GM21360 (cell line): ENCODE measurements around the gene TRIB2.

Experiments
- ATAC-seq: cut with Tn5 transposase; IDR thresholded peaks from one replicate; pipeline ENCODE4 v1.9.1; 2021; ENCODE audit warnings: mild to moderate bottlenecking, moderate library complexity; ENCODE audit not compliant: unreplicated experiment

Gene TRIB2

DNA sequence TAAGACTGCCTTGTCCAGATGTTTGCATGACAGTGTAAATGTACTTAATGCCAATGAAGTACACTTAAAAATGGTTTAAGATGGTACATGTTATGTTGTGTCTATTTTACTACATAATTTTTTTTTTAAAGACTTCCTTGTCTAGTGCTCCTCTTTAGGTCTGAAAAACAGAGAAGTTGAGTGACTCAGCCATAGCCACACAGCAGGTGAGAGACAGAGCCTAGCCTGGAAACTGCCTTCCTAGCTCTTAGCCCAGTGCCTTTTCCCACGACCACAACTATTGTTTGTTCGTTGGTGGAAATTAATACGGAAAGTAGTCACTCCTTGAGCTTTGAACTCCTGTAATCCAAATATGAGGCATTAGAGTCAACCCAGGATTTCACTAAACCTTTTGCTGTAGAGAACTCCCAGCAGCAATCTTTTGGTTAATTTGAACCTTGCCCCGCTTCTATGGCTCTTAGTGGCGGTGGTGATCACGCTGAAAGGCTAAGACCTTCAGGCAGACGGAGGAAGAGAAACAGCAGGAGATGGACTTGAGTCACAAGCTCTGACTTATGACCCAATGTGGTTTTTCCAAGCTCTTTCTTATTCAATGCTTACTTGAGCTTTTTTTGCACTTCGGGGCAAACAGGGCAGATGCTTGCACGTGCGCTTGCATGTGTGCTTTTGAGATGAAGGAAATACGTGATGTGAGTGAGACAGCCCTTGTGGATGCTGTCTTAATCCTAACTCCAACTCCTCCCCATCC lies 21.2 kb downstream of the TRIB2 start:
- ATAC-seq: no peak

DNA sequence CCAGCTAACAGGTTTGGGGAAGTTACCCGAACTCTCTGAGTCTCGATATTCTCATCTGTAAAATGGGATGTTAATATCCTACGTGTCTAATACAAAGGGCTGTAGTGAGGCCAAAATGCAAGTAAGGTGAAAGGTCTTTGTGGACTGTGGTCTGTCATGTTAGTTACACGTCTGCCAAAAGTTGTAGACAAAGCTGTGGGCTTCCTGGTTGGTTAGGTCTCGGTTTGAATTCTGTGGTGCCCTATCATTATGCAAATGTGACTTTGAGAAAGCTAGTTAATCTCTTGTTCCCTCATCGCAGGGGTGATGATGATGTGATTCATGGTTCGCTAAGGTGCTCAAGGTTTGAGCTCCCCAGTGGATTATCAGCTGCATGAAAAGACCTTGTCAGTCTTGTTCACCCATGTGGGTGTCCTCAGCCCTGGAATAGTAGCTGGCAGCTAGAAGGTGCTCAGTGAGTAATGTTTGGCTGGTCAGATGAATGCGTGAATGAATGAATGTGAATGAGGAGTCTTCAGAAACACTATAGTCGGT lies 23.1 kb downstream of the TRIB2 start:
- ATAC-seq: no peak

DNA sequence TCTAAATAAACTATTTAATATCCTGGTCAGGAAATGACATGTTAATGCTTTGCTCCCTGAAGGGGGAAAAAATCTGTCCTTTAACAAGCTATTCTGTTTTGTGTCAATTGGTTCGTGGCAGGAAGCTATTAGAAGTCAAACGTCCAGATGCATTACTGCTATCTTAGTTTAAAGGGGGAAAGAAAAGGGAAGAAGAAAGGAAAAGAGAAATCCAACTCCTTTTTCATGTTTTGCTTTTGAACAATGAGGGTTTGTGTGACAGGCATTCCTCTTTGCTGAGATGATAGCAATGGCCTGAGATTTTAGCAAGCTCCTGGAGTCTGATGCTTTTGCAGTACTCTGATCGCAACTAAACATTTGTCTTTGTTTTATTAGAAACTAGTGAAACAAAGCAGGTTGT lies 24.6 kb downstream of the TRIB2 start:
- ATAC-seq: no peak

DNA sequence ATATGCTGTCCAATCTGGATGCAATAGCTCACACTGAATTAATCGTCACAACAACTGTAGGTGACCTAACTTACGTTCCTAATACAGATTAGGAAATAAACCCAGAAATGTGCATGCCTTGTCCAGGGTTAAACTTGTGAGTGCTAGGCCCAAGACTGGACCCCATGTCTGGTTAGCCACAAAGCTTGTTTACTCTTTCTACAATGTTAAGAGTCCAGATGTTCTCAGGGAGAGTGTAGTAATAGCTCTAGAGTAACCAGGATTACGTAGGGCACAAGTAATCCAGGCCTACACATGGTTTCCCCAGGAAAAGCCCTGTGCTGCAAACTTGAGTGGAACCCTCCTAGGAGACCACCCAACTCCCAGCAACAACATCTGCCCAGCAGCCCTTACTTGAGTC lies 26.2 kb downstream of the TRIB2 start:
- ATAC-seq: no peak

DNA sequence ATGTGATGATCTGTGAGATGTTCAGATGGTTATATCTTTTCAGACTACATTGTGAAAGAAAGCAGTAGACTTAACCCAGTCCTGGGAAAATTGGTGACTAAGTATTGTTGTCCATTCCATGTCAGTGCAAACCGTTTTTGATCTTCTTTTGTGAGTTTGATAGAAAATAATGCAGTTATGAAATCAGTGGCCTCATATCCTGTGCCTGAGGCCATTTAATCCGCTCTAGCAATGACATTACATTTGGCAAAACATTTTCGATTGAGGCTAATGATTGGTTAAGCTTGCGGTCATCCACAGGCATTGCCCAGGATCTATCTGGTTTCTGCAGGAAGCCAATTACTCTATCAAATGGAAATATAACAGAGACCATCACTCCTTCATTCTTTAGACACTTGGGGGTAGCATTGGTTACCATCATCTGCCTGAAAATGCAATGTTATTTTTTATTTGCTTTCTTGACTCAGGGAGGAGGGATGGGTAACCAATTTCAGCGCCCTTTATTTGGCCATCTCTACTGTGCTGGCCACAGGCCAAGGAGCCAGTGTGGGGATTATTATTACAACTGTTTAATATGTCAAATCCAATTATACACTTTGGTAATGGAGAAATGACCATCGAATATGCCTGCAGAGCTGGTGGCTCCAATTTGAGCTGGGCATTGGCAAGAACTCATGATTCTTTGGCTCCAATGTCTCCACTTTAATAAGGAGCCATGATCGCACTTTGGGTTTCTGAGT lies 33.6 kb downstream of the TRIB2 start:
- ATAC-seq: no peak

DNA sequence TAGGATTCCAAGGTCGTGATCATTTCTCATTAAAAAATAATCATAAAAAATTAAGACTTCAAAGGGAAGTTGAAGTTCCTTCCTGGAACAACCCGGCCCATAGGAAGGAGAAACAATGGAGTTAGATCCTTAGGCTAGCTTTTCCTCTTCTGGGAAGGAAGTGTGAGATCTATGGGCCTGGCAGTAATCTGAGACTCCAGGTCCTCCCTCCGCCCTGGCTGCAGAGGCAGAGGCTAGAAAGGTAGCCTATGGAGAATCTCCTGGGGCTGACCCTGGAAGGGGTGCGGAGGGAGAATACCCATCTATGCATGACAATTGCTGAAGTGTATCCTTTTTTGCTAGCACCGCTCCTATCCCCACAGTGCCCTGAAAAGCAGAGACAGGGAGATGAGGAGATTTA lies 37.9 kb downstream of the TRIB2 start:
- ATAC-seq: no peak

DNA sequence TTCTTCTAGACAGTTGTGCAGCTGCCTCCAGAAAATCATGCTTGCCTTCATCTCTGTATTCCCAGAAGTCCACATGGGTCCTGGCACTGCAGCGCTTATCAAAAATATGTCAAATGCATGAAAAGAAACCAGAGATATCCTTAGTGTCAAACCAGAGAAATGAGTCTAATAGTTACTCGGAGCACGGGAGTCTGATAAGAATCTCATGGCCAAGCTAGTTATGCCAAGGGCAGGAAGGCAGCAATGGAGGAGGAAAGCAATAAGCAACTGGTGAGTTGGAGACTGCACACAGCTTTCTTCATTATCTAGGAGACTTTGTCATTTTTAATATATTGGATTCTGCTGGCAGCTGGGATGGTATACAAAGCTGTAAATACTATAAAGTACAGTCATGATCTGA lies 38.6 kb downstream of the TRIB2 start:
- no peak for ATAC-seq

DNA sequence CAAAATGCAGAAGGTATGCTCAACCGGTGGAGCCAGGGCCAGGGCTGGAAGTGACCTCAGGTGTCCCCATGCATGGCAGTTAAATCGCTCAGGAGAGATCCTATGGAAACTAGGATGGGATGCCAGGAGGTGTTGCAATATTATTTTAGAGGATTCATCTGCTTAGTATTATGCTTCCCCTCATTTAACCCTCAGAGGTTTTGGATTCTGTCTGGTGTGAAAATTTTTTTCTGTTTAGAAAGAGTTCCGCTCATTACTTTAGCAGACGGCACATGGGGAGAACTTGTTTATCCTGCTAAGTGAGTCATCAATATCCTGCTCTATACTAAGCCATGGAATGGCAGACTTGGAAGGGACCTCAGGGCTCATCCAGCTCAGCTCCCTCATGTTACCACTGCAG lies 42.5 kb downstream of the TRIB2 start:
- no peak for ATAC-seq

DNA sequence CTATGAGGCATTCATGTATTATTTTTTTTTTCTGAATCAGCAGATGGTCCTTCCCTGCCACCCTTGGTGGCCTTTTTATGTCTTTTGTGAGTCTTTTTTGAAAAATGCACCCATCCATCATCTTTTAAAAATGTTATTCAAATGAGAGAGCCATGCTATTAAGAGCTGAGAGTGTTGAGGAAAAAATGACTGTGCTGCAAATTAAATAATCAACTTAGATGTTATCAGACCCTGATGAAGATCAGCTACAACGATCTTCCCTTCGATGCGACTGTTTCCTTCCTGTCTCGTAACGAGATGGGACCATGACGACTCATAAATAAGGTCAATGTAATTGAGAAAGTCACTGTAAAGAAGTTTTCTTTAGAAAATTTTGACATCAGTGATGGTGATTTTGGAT lies 44.4 kb downstream of the TRIB2 start:
- ATAC-seq: no peak

DNA sequence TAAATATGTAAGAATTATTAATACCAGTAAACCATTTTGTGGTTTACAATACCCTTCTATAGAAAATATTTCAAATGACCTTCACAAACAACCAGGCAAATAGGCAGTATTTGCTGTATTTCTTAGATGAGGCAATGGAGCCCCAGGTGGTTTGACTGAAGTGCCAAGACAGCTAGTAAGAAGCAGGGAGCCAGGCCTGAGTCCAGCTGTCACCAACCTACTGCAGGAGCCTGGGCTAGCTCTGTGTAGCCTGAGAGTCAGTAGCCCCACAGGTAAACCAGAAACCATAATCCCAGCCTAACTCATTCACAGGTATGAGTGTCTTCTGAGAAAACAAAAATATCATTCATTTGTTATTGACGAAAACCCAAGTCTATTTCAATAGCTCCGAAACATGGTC lies 45.6 kb downstream of the TRIB2 start:
- ATAC-seq: no peak

DNA sequence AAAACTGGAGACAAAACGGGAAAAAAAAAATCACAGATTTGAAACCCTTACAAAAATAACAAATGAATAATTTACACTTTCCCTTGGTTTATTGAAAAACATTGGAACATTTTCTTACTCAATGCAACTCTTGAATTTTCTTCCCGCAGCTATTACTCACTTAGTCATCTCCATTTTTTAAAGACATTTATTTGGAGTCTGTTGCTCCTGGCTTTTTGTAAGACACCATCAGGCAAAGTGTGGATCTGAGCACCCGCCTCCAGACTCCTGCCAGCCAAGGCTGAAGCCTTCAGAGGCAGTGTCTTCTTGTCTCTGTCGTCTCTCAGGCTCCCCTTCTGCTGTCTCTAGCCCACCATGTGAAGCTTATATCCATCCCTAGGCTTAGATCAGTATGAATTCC lies 46.2 kb downstream of the TRIB2 start:
- no peak for ATAC-seq

DNA sequence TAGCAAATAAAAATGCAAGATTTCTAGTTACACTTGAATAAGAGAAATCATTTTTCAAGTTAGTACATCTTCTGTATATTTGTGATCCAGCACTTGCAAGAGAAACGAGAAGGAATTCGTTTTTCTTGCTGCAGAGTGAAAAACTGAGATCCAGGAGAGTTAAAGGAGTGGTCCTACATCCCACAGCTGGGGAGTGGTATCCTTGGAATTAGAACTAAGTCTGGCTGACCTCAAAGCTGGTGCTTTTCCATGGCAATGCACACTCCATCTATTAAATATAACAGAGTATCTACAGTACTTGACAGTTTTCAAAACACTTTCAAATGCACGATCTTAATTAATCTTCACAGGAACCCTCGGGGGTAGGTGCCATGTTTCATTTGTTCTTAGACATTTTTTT lies 46.8 kb downstream of the TRIB2 start:
- ATAC-seq: no peak

DNA sequence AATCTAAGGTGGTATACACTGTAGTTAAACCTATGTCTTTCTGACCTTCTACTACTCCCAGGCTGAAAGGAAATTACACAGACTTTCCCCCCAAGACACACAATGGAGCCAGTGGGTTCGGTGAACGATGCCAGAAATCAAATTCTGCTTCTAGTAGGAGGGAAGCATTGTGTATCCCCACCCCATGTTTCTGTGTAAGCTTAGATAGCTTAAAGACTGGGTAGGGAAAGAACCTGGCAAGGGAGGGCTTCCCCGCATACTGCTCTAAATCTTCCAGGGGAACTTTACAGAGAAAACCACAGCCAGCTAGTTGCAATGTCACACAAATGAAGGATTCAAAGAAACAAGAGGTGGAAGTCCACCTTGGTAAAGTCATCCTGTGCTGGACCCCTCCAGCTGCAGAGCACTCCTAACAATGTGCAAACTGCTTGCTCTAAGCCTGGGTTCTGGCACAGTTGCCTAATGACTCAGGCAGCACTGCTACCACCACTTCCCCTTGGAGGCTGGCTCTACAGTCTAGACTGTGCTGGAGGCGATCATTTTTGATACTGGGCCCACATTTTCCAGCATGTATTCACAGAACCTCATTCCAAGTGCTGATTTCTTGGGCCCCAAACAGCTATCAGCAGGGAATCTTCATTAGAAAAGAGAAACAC lies 47.5 kb downstream of the TRIB2 start:
- ATAC-seq: no peak

DNA sequence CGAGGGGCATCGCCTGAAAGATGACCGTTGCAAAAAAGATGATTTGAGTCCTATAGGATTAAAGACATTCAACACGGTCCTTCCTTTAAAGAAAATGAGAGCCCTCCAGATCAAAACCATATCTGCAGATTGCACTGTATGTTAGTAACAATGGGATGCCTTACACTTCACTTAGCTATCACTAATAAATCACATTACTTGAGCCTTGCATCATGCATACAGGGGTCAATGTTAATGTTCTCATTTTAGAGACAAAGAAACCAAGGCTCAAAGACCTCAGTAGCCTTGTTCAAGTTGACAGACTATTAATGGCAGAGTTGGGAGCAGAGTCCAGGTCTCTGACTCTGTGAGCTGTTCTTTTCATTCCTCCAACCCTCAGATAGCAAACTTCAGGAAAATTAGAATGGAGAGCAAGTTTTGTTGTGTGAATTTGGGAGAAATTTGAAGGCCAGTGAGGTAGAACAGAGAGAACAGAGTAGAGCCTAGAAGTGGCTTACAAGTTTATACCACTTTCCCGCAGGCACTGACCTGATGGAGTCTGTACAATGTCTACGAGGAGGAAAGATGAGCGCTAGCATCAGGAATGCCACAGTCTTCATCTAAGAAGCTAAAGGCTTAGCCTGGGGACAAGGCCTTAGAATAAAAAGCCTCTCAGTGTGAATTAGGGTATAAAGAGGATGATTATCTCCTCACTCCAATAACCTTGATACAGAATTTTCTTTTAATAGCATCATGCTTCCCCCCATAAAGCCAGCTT lies 48.3 kb downstream of the TRIB2 start:
- no peak for ATAC-seq

DNA sequence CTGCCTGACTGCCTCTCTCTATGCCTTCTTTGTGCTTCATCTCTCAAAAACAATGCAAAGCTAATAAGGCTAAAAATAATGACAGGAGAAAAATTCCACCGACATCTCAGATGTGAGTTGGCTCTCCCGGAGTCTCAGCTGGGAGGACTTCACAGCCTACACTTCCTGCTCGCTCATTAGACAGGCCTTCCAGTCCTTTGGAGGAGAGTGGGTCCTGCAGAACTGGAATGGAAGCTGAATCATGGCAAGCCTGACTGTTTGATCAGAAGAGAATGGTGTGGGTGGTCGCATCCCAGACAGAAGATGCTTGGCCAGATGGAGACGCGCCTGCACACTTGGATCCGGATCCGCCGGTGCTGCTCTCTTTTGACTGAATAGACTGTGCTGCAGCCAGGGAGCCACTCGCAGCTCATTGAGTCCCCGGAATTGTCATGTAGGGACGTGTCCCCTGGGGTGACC lies 49.7 kb downstream of the TRIB2 start:
- no peak for ATAC-seq

DNA sequence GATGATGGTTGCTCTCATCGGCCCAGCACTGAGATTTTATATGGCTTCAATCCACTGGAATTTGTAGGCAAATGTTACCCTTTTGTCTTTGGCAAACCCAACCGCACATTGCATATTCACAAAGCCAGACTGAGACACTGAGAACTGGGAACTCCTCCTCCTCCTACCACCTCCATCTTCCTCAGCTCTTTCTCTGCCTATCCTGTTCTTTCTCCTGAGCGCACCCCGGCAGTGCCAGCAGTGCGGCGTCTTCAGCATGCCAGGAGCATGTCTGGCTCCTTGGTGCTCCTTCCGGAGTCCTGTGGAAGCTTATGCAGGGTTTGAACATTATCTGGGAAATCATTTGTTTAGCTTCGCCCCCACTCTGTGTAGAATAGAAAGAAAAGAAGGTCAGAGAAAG lies 50.8 kb downstream of the TRIB2 start:
- no peak for ATAC-seq

DNA sequence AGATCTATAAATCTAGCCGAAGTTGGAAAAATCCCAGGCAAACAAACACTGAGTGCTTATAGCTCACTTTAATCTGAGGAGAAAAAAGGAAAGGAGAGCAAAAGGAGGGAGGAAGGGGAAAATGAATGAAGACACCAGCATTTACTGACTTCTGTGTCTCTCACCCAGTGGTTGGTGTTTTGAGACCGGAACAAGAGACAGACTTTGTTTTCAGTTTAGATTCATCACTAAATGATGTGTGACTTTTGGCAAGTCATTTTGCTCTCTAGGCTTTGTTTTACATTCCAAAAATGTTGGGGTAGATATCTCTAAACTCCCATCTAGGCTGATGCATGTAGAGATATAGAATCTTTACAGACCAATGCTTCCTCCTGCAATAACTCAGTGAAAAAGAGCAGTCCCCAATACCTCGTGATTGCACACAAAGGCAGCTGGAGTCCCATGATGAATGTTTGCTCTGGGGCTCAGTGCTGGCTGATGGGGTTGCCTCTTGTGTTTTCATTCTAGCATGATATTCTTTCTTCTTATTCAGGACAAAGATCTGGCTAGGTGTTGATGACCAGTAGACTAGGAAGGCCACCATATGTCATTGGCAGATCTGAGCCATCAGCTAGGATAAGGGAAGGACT lies 51.4 kb downstream of the TRIB2 start:
- no peak for ATAC-seq

DNA sequence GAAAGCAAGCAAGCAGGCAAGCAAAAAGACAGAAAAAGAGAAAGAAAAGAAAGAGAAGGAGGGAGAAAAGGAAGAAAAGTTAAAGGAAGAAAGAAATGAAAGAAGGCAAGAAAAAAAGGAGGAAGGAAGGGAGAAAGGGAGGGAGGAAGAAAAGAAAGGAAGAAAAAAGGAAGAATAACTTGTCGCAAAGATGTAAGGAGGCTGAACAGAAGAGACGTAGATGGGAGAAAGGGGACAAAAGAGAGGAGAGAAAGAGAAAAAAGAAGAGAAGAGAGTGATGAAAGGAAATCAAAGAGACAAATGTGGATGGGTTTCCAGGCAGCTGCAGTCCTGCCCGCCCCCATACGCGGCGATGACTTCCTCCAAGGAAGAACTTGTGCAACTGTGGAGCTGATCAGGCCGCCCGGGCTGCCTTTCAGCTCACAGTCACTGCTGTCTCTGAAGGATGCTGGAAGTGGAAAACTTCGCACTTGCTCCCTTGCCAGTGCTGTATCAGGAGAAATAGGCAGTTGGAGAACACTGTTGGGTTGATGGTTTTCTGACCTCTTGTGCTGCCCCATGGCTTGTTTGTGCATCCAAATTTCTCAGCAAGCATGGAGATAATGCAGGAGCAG lies 52.9 kb downstream of the TRIB2 start:
- ATAC-seq: no peak

DNA sequence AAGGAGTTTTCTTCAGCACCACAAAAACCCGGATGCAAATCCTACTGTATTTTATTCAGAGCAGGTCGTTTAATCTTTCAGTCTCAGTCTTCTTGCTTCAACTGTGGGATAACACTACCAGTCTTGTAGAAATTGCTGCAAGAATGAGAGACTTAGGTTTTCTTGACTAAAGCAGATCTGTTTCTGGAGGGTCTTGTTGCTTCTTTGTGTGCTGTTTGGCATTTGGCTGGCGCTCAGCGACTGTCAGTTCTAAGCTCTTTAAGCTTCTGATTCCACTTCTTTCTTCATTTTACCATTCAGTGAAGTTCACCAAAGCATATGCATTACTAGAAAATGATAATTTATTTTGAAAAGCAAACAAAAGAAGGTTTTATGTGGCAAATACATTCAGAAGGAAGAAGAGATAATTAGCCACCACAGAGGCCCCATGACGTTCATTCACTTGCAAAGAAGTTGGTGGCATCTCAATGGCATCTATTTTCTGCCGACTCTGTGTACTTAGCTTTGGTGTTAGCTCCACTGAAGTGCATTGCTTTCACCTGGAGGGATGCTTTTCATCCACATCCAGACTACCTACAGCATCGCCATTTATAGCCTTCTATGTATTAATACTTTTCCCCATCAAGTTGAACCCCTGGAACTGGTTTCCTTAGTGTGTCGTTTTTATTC lies 53.7 kb downstream of the TRIB2 start:
- no peak for ATAC-seq

DNA sequence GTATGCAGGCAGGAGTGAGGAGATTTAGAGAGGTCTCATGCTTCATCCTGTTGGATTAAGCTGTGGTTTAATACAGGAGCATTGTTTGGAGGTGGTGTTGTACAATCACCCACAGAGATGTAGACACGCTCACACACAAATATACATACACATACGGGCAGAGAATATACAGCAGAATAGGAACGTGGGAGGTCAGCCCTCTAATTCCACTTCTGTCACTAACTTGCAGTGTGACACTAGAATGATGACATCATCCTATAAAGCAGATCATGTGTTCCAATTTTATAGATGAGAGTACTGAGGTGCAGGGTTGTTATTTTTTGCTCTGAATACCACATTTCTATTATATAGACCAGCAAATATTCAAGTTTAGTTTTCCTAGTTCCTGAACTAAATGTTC lies 54.4 kb downstream of the TRIB2 start:
- ATAC-seq: no peak
